Cerebellar cortex (tissue), 1 donor: Measurements from ENCODE around the gene NLRC3.
"Not testable (repeated sequence)": the region's sequence is repeated elsewhere in the genome, so short reads cannot be mapped to it uniquely, and the experiment has no call there.

ENCODE experiments used
- DNase-seq: peaks from one replicate; pipeline ENCODE4 v3.0.0-alpha.2; 2015; ENCODE audit warnings: low spot score

The NLRC3 gene

GRCh38 chr16:3513892-3514583 is 63.2 kb downstream of the NLRC3 start:
- no peak for DNase-seq

GRCh38 chr16:3511286-3512180 is 65.7 kb downstream of the NLRC3 start:
- no peak for DNase-seq

GRCh38 chr16:3510416-3510815 is 66.8 kb downstream of the NLRC3 start:
- no peak for DNase-seq

- no peak for DNase-seq
Measured at GRCh38 chr16:3509470-3509928, 67.7 kb downstream of the NLRC3 start.

GRCh38 chr16:3508736-3509135 is 68.5 kb downstream of the NLRC3 start:
- DNase-seq, result no peak

GRCh38 chr16:3503523-3503922 is 73.7 kb downstream of the NLRC3 start:
- no peak for DNase-seq

GRCh38 chr16:3501783-3502400 is 75.3 kb downstream of the NLRC3 start:
- DNase-seq, result no peak

GRCh38 chr16:3501412-3501761 is 75.8 kb downstream of the NLRC3 start:
- DNase-seq, result not testable (repeated sequence)

GRCh38 chr16:3498988-3499387 is 78.2 kb downstream of the NLRC3 start:
- DNase-seq, result no peak

- no peak for DNase-seq
Measured at GRCh38 chr16:3497771-3498170, 79.4 kb downstream of the NLRC3 start.

- DNase-seq, result no peak
Measured at GRCh38 chr16:3496386-3496785, 80.8 kb downstream of the NLRC3 start.

GRCh38 chr16:3495176-3495575 is 82.0 kb downstream of the NLRC3 start, which contains the start of gene C16orf90:
Gene C16orf90 (minus strand): TSS chr16:3495489. CDS start chr16:3495421, 68 bp downstream.
- no peak for DNase-seq

- no peak for DNase-seq
Measured at GRCh38 chr16:3494386-3494973, 82.7 kb downstream of the NLRC3 start.

GRCh38 chr16:3492356-3492755 is 84.8 kb downstream of the NLRC3 start:
- DNase-seq, result no peak

- no peak for DNase-seq
Measured at GRCh38 chr16:3490911-3491629, 86.1 kb downstream of the NLRC3 start.
